GM21423 (cell line): ENCODE measurements around the gene SGCE.

Experiments used
- ATAC-seq: cut with Tn5 transposase; IDR thresholded peaks from one replicate; pipeline ENCODE4 v1.9.1; 2021; ENCODE audit warnings: mild to moderate bottlenecking, moderate library complexity; ENCODE audit not compliant: unreplicated experiment

The SGCE gene

GRCh38 chr7:94575646-94576045, 80.3 kb downstream of the SGCE start:
- ATAC-seq: no peak

GRCh38 chr7:94571816-94572215, 84.1 kb downstream of the SGCE start:
- no peak for ATAC-seq

- ATAC-seq: no peak
Observed at GRCh38 chr7:94567396-94567795, 88.5 kb downstream of the SGCE start.

- no peak for ATAC-seq
Observed at GRCh38 chr7:94565247-94565894, 90.6 kb downstream of the SGCE start.

- no peak for ATAC-seq
Observed at GRCh38 chr7:94562525-94562924, 93.4 kb downstream of the SGCE start.

GRCh38 chr7:94561841-94562514, 94.0 kb downstream of the SGCE start:
- no peak for ATAC-seq

- ATAC-seq: no peak
Observed at GRCh38 chr7:94559972-94560371, 96.0 kb downstream of the SGCE start.

GRCh38 chr7:94557215-94557614, 98.7 kb downstream of the SGCE start:
- ATAC-seq: no peak

- ATAC-seq: peak; percentile 65
Observed at GRCh38 chr7:94556028-94556427, 99.9 kb downstream of the SGCE start.

- ATAC-seq: no peak
Observed at GRCh38 chr7:94547126-94547525, 108.8 kb downstream of the SGCE start.

- no peak for ATAC-seq
Observed at GRCh38 chr7:94540428-94540827, 115.5 kb downstream of the SGCE start.
